ENCODE measurements around the gene MN1.

The MN1 gene

GRCh38 chr22:27795696-27796517 is 5.6 kb downstream of the MN1 start:
- DNase-seq (ENCODE audit: insufficient read length, low spot score) (no peak), FAIRE-seq (no peak)
- TF ChIP-seq POU2F2 (IDR thresholded peaks at IDR 0.05; ENCODE audit: low read depth, low read length): no peak
- TF ChIP-seq PAX5 (IDR thresholded peaks at IDR 0.05; ENCODE audit: insufficient read depth, low read length, severe bottlenecking): no peak
- no peak for TF ChIP-seq POLR2A (IDR thresholded peaks at IDR 0.05; ENCODE audit: low read depth, low read length)
- TF ChIP-seq TAF1 (IDR thresholded peaks at IDR 0.05; ENCODE audit: low read depth, low read length): no peak
- TF ChIP-seq POLR2AphosphoS5 (IDR thresholded peaks at IDR 0.05; ENCODE audit: low read depth, low read length): no peak
- TF ChIP-seq SPI1 (IDR thresholded peaks at IDR 0.05; ENCODE audit: low read depth, low read length): no peak

GRCh38 chr22:27795053-27795452 is 6.5 kb downstream of the MN1 start:
- no peak for TF ChIP-seq POU2F2 (IDR thresholded peaks at IDR 0.05; ENCODE audit: low read depth, low read length)
- no peak for TF ChIP-seq POLR2AphosphoS5 (IDR thresholded peaks at IDR 0.05; ENCODE audit: low read depth, low read length)
- TF ChIP-seq PAX5 (IDR thresholded peaks at IDR 0.05; ENCODE audit: insufficient read depth, low read length, severe bottlenecking): no peak
- TF ChIP-seq POLR2A (IDR thresholded peaks at IDR 0.05; ENCODE audit: low read depth, low read length): no peak
- TF ChIP-seq TAF1 (IDR thresholded peaks at IDR 0.05; ENCODE audit: low read depth, low read length): no peak
- no peak for TF ChIP-seq SPI1 (IDR thresholded peaks at IDR 0.05; ENCODE audit: low read depth, low read length)
- no peak for FAIRE-seq
- no peak for DNase-seq (ENCODE audit: insufficient read length, low spot score)

- no peak for DNase-seq (ENCODE audit: insufficient read length, low spot score)
- TF ChIP-seq POLR2A (IDR thresholded peaks at IDR 0.05; ENCODE audit: low read depth, low read length) (no peak), PAX5 (IDR thresholded peaks at IDR 0.05; ENCODE audit: insufficient read depth, low read length, severe bottlenecking) (no peak), SPI1 (IDR thresholded peaks at IDR 0.05; ENCODE audit: low read depth, low read length) (no peak), TAF1 (IDR thresholded peaks at IDR 0.05; ENCODE audit: low read depth, low read length) (no peak), POLR2AphosphoS5 (IDR thresholded peaks at IDR 0.05; ENCODE audit: low read depth, low read length) (no peak), POU2F2 (IDR thresholded peaks at IDR 0.05; ENCODE audit: low read depth, low read length) (no peak)
- FAIRE-seq: no peak
These were observed 7.3 kb downstream of the MN1 start for GRCh38 chr22:27794226-27794625.

GRCh38 chr22:27793576-27793975 is 8.0 kb downstream of the MN1 start:
- DNase-seq (ENCODE audit: insufficient read length, low spot score) (no peak), FAIRE-seq (no peak)
- TF ChIP-seq POLR2AphosphoS5 (IDR thresholded peaks at IDR 0.05; ENCODE audit: low read depth, low read length) (no peak), SPI1 (IDR thresholded peaks at IDR 0.05; ENCODE audit: low read depth, low read length) (no peak), POU2F2 (IDR thresholded peaks at IDR 0.05; ENCODE audit: low read depth, low read length) (no peak), POLR2A (IDR thresholded peaks at IDR 0.05; ENCODE audit: low read depth, low read length) (no peak), PAX5 (IDR thresholded peaks at IDR 0.05; ENCODE audit: insufficient read depth, low read length, severe bottlenecking) (no peak), TAF1 (IDR thresholded peaks at IDR 0.05; ENCODE audit: low read depth, low read length) (no peak)

GRCh38 chr22:27792452-27793161 is 8.9 kb downstream of the MN1 start:
- DNase-seq (ENCODE audit: insufficient read length, low spot score) (no peak), FAIRE-seq (no peak)
- no peak for TF ChIP-seq POU2F2 (IDR thresholded peaks at IDR 0.05; ENCODE audit: low read depth, low read length)
- no peak for TF ChIP-seq PAX5 (IDR thresholded peaks at IDR 0.05; ENCODE audit: insufficient read depth, low read length, severe bottlenecking)
- no peak for TF ChIP-seq SPI1 (IDR thresholded peaks at IDR 0.05; ENCODE audit: low read depth, low read length)
- no peak for TF ChIP-seq POLR2A (IDR thresholded peaks at IDR 0.05; ENCODE audit: low read depth, low read length)
- no peak for TF ChIP-seq POLR2AphosphoS5 (IDR thresholded peaks at IDR 0.05; ENCODE audit: low read depth, low read length)
- TF ChIP-seq TAF1 (IDR thresholded peaks at IDR 0.05; ENCODE audit: low read depth, low read length): no peak

GRCh38 chr22:27791859-27792241 is 9.7 kb downstream of the MN1 start:
- FAIRE-seq (no peak), DNase-seq (ENCODE audit: insufficient read length, low spot score) (no peak)
- TF ChIP-seq POLR2AphosphoS5 (IDR thresholded peaks at IDR 0.05; ENCODE audit: low read depth, low read length) (no peak), TAF1 (IDR thresholded peaks at IDR 0.05; ENCODE audit: low read depth, low read length) (no peak), POU2F2 (IDR thresholded peaks at IDR 0.05; ENCODE audit: low read depth, low read length) (no peak), POLR2A (IDR thresholded peaks at IDR 0.05; ENCODE audit: low read depth, low read length) (no peak), SPI1 (IDR thresholded peaks at IDR 0.05; ENCODE audit: low read depth, low read length) (no peak), PAX5 (IDR thresholded peaks at IDR 0.05; ENCODE audit: insufficient read depth, low read length, severe bottlenecking) (no peak)

- FAIRE-seq (no peak), DNase-seq (ENCODE audit: insufficient read length, low spot score) (no peak)
- TF ChIP-seq POLR2A (IDR thresholded peaks at IDR 0.05; ENCODE audit: low read depth, low read length) (no peak), PAX5 (IDR thresholded peaks at IDR 0.05; ENCODE audit: insufficient read depth, low read length, severe bottlenecking) (no peak), POU2F2 (IDR thresholded peaks at IDR 0.05; ENCODE audit: low read depth, low read length) (no peak), TAF1 (IDR thresholded peaks at IDR 0.05; ENCODE audit: low read depth, low read length) (no peak), POLR2AphosphoS5 (IDR thresholded peaks at IDR 0.05; ENCODE audit: low read depth, low read length) (no peak), SPI1 (IDR thresholded peaks at IDR 0.05; ENCODE audit: low read depth, low read length) (no peak)
These were observed 10.2 kb downstream of the MN1 start for GRCh38 chr22:27791159-27791858.

- TF ChIP-seq POLR2A (IDR thresholded peaks at IDR 0.05; ENCODE audit: low read depth, low read length) (no peak), PAX5 (IDR thresholded peaks at IDR 0.05; ENCODE audit: insufficient read depth, low read length, severe bottlenecking) (no peak), SPI1 (IDR thresholded peaks at IDR 0.05; ENCODE audit: low read depth, low read length) (no peak), POLR2AphosphoS5 (IDR thresholded peaks at IDR 0.05; ENCODE audit: low read depth, low read length) (no peak), POU2F2 (IDR thresholded peaks at IDR 0.05; ENCODE audit: low read depth, low read length) (no peak), TAF1 (IDR thresholded peaks at IDR 0.05; ENCODE audit: low read depth, low read length) (no peak)
- no peak for FAIRE-seq
These were observed 11.0 kb downstream of the MN1 start for GRCh38 chr22:27790376-27791158.

More at GRCh38 chr22:27790376-27791158, 11.0 kb downstream of the MN1 start:
- DNase-seq (ENCODE audit: insufficient read length, low spot score): no peak
